ENCODE measurements around the gene TMEM214. TPM values are rescaled to one million over a fixed set of nuclear protein-coding genes. Genes with fewer than 3 reads are reported as not detected.

TMEM214 gene
- total RNA-seq, 6 donors from 2014 or later, result 42.5 to 176 (median 62.0) TPM

- no peaks in the 10 kb centered on the region for H3K4me1 ChIP-seq
- no peak overlapping the region for H3K27ac ChIP-seq
- no peak for ATAC-seq (ENCODE audit: low FRiP score in 2 of 2)
- H3K4me3 ChIP-seq, result no peak overlapping the region
- WGBS, 2 donors, result 81 to 83% methylated on average over 9 of the region's 9 CpGs
- TF ChIP-seq POLR2A (IDR thresholded peaks at IDR 0.05) (no peak), POLR2AphosphoS5 (IDR thresholded peaks at IDR 0.05) (no peak), EP300 (IDR thresholded peaks at IDR 0.05) (no peak)
- TF ChIP-seq, protein P1, sequence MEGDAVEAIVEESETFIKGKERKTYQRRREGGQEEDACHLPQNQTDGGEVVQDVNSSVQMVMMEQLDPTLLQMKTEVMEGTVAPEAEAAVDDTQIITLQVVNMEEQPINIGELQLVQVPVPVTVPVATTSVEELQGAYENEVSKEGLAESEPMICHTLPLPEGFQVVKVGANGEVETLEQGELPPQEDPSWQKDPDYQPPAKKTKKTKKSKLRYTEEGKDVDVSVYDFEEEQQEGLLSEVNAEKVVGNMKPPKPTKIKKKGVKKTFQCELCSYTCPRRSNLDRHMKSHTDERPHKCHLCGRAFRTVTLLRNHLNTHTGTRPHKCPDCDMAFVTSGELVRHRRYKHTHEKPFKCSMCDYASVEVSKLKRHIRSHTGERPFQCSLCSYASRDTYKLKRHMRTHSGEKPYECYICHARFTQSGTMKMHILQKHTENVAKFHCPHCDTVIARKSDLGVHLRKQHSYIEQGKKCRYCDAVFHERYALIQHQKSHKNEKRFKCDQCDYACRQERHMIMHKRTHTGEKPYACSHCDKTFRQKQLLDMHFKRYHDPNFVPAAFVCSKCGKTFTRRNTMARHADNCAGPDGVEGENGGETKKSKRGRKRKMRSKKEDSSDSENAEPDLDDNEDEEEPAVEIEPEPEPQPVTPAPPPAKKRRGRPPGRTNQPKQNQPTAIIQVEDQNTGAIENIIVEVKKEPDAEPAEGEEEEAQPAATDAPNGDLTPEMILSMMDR (IDR thresholded peaks at IDR 0.05), result no peak
- no peaks in the 10 kb centered on the region for H3K27me3 ChIP-seq
- H3K36me3 ChIP-seq, result no peaks in the 10 kb centered on the region
- DNase-seq, result no peak
- no peaks in the 10 kb centered on the region for H3K9me3 ChIP-seq
Observed at GRCh38 chr2:27003857-27004256, 28.9 kb upstream of the TMEM214 start.

GRCh38 chr2:27006602-27007415 lies 26.0 kb upstream of the TMEM214 start:
- H3K4me3 ChIP-seq, result no peak overlapping the region
- no peak for ATAC-seq (ENCODE audit: low FRiP score in 2 of 2)
- no peaks in the 10 kb centered on the region for H3K9me3 ChIP-seq
- peaks cover 0 to 3% (median 0%) of the 10 kb centered on the region in 4 donors for H3K4me1 ChIP-seq
- no peaks in the 10 kb centered on the region for H3K27me3 ChIP-seq
- DNase-seq, result no peak
- WGBS, 2 donors, result 65 to 70% methylated on average over 6 of the region's 6 CpGs
- no peak overlapping the region for H3K27ac ChIP-seq
- H3K36me3 ChIP-seq, result no peaks in the 10 kb centered on the region
- TF ChIP-seq, protein P1 (IDR thresholded peaks at IDR 0.05), result no peak
- TF ChIP-seq POLR2AphosphoS5 (IDR thresholded peaks at IDR 0.05) (no peak), POLR2A (IDR thresholded peaks at IDR 0.05) (no peak), EP300 (IDR thresholded peaks at IDR 0.05) (no peak)

DNA sequence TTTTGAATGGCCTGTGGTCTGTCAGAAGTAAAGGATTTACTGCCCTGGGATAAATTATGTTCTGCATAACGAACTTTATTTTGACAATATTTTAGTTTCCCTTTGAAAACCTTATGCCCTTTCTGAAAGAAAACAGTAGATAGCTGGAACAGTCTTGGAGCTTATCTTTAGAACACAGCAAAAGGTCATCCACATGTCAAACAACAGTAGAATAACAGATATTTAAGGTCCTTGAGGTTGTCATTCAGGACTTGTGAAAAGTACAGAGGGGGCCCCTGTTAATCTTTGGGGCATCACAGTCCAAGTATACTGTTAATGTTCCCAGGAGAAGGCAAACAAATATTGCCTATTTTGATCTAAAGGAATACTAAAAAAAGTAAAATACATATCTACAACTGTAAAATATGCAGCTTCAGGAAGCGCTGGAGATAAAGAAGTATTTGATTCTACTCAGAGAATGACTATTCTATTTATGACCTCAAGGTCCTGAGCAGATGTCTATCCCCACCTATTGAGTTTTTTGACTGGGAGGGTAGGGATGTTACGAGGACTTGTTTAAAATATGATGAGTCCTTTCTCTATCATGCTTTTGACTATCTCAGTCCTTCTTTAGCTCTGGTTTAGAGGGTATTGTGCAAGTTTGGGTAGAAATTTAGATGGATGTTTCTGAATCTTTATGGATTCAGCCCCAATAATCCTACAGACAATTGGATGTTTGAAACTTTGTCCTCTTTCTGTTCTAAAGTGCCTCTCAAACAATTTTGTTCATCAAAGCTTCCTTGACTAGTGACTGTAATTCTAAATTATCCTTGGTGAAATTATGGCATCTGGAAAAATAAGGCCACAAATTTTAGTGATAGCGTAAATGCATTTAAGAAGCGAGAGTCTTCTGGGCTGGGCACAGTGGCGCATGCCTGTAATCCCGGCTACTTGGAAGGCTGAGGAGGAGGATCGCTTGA lies 25.1 kb upstream of the TMEM214 start:
- DNase-seq, result no peak
- no peak overlapping the region for H3K4me3 ChIP-seq
- H3K27me3 ChIP-seq, result no peaks in the 10 kb centered on the region
- no peak for ATAC-seq (ENCODE audit: low FRiP score in 2 of 2)
- peaks cover 0 to 3% (median 0%) of the 10 kb centered on the region in 4 donors for H3K4me1 ChIP-seq
- no peaks in the 10 kb centered on the region for H3K36me3 ChIP-seq
- 70 to 88% methylated on average over 8 of the region's 8 CpGs for WGBS, 2 donors
- no peak overlapping the region for H3K27ac ChIP-seq
- no peaks in the 10 kb centered on the region for H3K9me3 ChIP-seq
- TF ChIP-seq EP300 (IDR thresholded peaks at IDR 0.05) (no peak), POLR2A (IDR thresholded peaks at IDR 0.05) (no peak), POLR2AphosphoS5 (IDR thresholded peaks at IDR 0.05) (no peak)
- TF ChIP-seq, protein P1 (IDR thresholded peaks at IDR 0.05), result no peak

- ATAC-seq (ENCODE audit: low FRiP score in 2 of 2), result no peak
- DNase-seq, result no peak
- no peaks in the 10 kb centered on the region for H3K9me3 ChIP-seq
- no peak for TF ChIP-seq EP300 (IDR thresholded peaks at IDR 0.05)
- TF ChIP-seq, protein P1 (IDR thresholded peaks at IDR 0.05), result no peak
- no peak for TF ChIP-seq POLR2A (IDR thresholded peaks at IDR 0.05)
- no peak for TF ChIP-seq POLR2AphosphoS5 (IDR thresholded peaks at IDR 0.05)
- H3K27ac ChIP-seq, result no peak overlapping the region
- peaks cover 0 to 3% (median 0%) of the 10 kb centered on the region in 4 donors for H3K4me1 ChIP-seq
- H3K4me3 ChIP-seq, result no peak overlapping the region
- no peaks in the 10 kb centered on the region for H3K36me3 ChIP-seq
- WGBS, 2 donors, result 88 to 90% methylated on average over 4 of the region's 4 CpGs
- no peaks in the 10 kb centered on the region for H3K27me3 ChIP-seq
Observed at GRCh38 chr2:27008678-27009077, 24.1 kb upstream of the TMEM214 start.
